NCI-H146 (cell line): Measurements from ENCODE around the gene CLEC3A.
"Not testable (repeated sequence)": the region's sequence is repeated elsewhere in the genome, so short reads cannot be mapped to it uniquely, and the experiment has no call there.

Experiments used
- DNase-seq: peaks from one replicate; lab custom pipeline; 2025; lab: John Stamatoyannopoulos, UW

Gene CLEC3A

GRCh38 chr16:78034530-78034929, 12.2 kb downstream of the CLEC3A start:
- no peak for DNase-seq

GRCh38 chr16:78035012-78035411, 12.7 kb downstream of the CLEC3A start:
- DNase-seq, result no peak

- no peak for DNase-seq
These were observed 18.0 kb downstream of the CLEC3A start for GRCh38 chr16:78040396-78040795.

GRCh38 chr16:78045865-78046581, 23.7 kb downstream of the CLEC3A start:
- DNase-seq, result no peak

GRCh38 chr16:78048319-78048718, 26.0 kb downstream of the CLEC3A start:
- DNase-seq, result no peak

GRCh38 chr16:78050734-78051400, 28.5 kb downstream of the CLEC3A start:
- no peak for DNase-seq

- DNase-seq, result peak; percentile 62
These were observed 35.6 kb downstream of the CLEC3A start for GRCh38 chr16:78057803-78058564.

GRCh38 chr16:78059806-78060205, 37.5 kb downstream of the CLEC3A start:
- DNase-seq, result not testable (repeated sequence)

- no peak for DNase-seq
These were observed 37.9 kb downstream of the CLEC3A start for GRCh38 chr16:78060295-78060694.

GRCh38 chr16:78060809-78061208, 38.5 kb downstream of the CLEC3A start:
- peak; percentile 3 for DNase-seq

- no peak for DNase-seq
These were observed 43.0 kb downstream of the CLEC3A start for GRCh38 chr16:78065319-78065718.

- no peak for DNase-seq
These were observed 47.6 kb downstream of the CLEC3A start for GRCh38 chr16:78069913-78070312.

GRCh38 chr16:78072275-78072674, 49.9 kb downstream of the CLEC3A start:
- peak; percentile 41 for DNase-seq

- DNase-seq, result no peak
These were observed 53.5 kb downstream of the CLEC3A start for GRCh38 chr16:78075800-78076199.

- no peak for DNase-seq
These were observed 59.0 kb downstream of the CLEC3A start for GRCh38 chr16:78081341-78081740.
